Measurements from ENCODE around the gene SYNPO2.

Gene SYNPO2

GRCh38 chr4:118888666-118889311 lies at the start of gene SYNPO2:
Gene SYNPO2 (plus strand): TSS chr4:118888854. CDS start chr4:118889037, 183 bp downstream.
- H3K4me3 Mint-ChIP-seq: peak within 1 kb of the TSS; percentile 79
- H3K4me1 Mint-ChIP-seq: peaks cover 13% of the 10 kb centered on the region
- H3K27me3 Mint-ChIP-seq (ENCODE audit: low read depth, poor library complexity): peaks cover 33% of the 10 kb centered on the region
- H3K27ac Mint-ChIP-seq: no peak within 1 kb of the TSS
- H3K9me3 Mint-ChIP-seq: no peaks in the 10 kb centered on the region
- DNase-seq: peak; percentile 77
- TF ChIP-seq CTCF (IDR thresholded peaks at IDR 0.05): no peak
- no peaks in the 10 kb centered on the region for H3K36me3 Mint-ChIP-seq (ENCODE audit: low read depth)

GRCh38 chr4:118839221-118839927 lies 49.3 kb upstream of the SYNPO2 start:
- H3K4me3 Mint-ChIP-seq: no peak overlapping the region
- H3K36me3 Mint-ChIP-seq (ENCODE audit: low read depth): no peaks in the 10 kb centered on the region
- no peak for DNase-seq
- TF ChIP-seq CTCF (IDR thresholded peaks at IDR 0.05): no peak
- H3K4me1 Mint-ChIP-seq: peaks cover 13% of the 10 kb centered on the region
- H3K27ac Mint-ChIP-seq: no peak overlapping the region
- no peaks in the 10 kb centered on the region for H3K27me3 Mint-ChIP-seq (ENCODE audit: low read depth, poor library complexity)
- H3K9me3 Mint-ChIP-seq: no peaks in the 10 kb centered on the region

GRCh38 chr4:118842055-118842454 lies 46.6 kb upstream of the SYNPO2 start:
- H3K27me3 Mint-ChIP-seq (ENCODE audit: low read depth, poor library complexity): no peaks in the 10 kb centered on the region
- no peaks in the 10 kb centered on the region for H3K4me1 Mint-ChIP-seq
- no peaks in the 10 kb centered on the region for H3K9me3 Mint-ChIP-seq
- TF ChIP-seq CTCF (IDR thresholded peaks at IDR 0.05): no peak
- H3K4me3 Mint-ChIP-seq: no peak overlapping the region
- no peak overlapping the region for H3K27ac Mint-ChIP-seq
- no peaks in the 10 kb centered on the region for H3K36me3 Mint-ChIP-seq (ENCODE audit: low read depth)
- DNase-seq: no peak

- no peaks in the 10 kb centered on the region for H3K27me3 Mint-ChIP-seq (ENCODE audit: low read depth, poor library complexity)
- TF ChIP-seq CTCF (IDR thresholded peaks at IDR 0.05): no peak
These were observed 45.4 kb upstream of the SYNPO2 start for GRCh38 chr4:118843237-118843636.

GRCh38 chr4:118845552-118846050 lies 43.1 kb upstream of the SYNPO2 start:
- no peaks in the 10 kb centered on the region for H3K9me3 Mint-ChIP-seq
- no peak overlapping the region for H3K27ac Mint-ChIP-seq
- H3K4me3 Mint-ChIP-seq: no peak overlapping the region
- peaks cover 2% of the 10 kb centered on the region for H3K27me3 Mint-ChIP-seq (ENCODE audit: low read depth, poor library complexity)
- no peaks in the 10 kb centered on the region for H3K36me3 Mint-ChIP-seq (ENCODE audit: low read depth)
- no peak for DNase-seq
- no peak for TF ChIP-seq CTCF (IDR thresholded peaks at IDR 0.05)
- peaks cover 9% of the 10 kb centered on the region for H3K4me1 Mint-ChIP-seq

More at GRCh38 chr4:118843237-118843636, 45.4 kb upstream of the SYNPO2 start:
- Mint-ChIP-seq H3K9me3 (no peaks in the 10 kb centered on the region), H3K27ac (peak overlapping the region; percentile 66), H3K4me1 (no peaks in the 10 kb centered on the region), H3K36me3 (ENCODE audit: low read depth) (no peaks in the 10 kb centered on the region), H3K4me3 (no peak overlapping the region)
- DNase-seq: no peak

Data from nephron progenitor cell (in vitro differentiated cells).